Activated gamma-delta T cell treated with Interleukin-2 at 50 U/mL for 16 hours (primary cell): Measurements from ENCODE around the gene KIAA0753.

Experiments used
- DNase-seq: peaks from one replicate; pipeline ENCODE4 v3.0.0-alpha.2; 2020

Gene KIAA0753

DNA sequence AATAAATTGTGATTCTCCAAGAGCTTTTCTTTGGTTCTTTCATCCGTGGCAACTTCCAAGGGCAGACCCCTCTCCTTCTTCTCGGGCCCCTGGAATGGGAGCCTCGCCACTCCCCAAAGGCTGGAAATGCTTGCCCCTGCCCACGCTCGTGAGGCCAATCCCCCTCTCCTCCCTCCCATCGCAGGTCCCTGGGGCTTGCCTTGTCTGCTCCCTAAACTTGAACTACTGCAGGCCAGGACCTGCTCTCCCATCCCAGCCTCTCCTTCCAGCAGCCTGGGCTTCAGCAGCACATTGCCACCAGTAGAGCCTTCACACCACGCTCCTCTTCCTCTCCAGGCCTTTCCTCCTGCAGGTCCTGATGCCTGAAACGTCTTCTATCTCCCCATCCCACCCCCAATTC is 95.2 kb downstream of the KIAA0753 start:
- DNase-seq, result no peak

DNA sequence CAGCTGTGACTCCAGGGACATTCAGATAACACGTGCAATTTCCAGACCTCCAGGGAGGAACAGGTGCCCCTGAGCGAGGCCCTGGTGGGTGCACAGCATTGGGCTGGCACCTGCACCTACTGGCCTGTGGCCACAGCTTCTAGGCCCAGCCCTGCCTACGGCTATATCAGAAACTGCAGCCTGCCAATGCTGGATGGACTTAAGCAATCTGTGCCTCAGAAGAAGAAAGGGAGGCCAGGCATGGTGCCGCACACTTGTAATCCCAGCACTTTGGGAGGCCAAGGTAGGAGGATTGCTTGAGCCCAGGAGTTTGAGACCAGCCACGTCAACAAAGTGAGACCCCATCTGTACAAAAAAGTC is 96.5 kb downstream of the KIAA0753 start:
- DNase-seq, result no peak

DNA sequence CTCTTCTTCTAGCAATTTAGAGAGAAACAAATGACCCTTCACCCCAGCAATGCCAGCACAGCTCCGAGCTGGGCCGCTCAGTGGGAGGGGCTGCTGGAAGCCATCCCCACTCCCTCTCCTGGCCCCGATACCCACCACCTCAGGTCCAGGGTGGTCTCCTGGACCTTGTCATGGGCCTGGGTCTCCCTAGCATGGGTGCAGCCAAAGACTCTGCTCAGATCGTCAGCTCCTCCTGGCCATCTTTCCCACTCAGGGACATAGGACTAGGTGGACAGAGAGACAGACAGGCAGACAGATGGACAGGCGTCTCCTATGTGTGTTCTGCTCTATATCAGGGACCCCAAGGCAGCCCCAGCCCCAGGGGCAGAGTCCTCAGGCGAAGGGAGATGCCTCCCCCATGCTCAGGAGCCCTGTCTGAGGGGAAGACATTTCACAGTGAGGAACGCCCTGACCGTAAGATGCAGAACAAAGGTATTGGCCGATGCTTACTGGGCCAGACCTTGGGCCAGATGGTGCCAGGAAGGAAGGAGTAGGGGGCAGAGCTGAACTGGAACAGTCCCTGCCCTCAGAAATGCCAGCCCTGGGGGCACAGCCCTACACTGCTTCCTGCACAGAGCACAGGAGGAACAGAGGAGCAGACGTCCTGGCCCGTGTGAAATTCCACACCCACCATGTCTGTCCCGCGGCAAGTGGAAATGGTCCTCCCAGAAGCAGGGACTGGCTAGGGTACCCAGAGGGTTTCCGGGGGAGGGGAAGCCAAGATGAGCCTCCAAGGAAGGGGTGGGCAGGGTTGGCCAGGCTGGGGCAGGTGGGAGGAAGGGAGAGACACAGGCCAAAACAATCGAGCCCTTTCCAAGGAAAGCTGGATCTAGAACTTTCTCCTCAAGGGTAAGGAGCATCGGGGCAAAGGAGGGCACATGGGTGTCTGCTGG is 97.2 kb downstream of the KIAA0753 start:
- no peak for DNase-seq

DNA sequence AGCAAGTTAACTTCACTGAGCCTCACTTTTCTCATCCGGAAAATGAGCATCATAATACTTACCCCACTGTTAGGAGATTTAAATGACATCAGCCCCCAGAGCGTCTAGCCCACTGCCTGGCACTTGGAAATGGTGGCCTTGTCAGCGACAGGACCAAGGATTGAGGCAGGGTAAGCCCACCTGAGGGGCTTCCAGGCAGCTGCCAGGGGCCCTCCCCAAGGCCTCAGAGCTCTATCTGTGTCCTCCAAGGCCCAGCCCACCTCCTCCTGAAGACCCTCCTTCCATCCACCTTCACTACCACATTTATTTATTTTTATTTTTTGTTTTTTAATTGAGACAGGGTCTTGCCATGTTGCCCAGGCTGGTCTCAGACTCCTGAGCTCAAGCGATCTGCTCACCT is 97.9 kb downstream of the KIAA0753 start:
- DNase-seq, result no peak

DNA sequence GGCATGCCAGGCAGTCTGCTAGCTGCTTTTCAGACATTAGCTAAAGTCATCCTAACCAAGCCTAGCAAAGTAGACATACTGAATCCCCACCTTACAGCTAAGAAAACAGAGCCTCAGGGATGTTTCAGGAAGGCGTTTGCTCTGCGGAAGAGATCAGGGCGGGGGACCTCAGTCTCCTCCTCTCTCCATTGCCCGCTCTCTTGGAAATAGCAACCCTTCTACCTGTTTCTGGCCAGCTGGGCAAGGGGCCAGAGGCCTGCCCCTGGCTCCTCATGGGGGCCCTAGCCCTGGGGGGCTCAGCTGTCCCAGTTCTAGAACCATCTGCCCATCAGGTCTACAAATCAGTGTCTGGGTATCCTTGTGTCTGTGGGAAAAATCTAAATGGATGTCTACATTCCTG is 98.6 kb downstream of the KIAA0753 start:
- no peak for DNase-seq

DNA sequence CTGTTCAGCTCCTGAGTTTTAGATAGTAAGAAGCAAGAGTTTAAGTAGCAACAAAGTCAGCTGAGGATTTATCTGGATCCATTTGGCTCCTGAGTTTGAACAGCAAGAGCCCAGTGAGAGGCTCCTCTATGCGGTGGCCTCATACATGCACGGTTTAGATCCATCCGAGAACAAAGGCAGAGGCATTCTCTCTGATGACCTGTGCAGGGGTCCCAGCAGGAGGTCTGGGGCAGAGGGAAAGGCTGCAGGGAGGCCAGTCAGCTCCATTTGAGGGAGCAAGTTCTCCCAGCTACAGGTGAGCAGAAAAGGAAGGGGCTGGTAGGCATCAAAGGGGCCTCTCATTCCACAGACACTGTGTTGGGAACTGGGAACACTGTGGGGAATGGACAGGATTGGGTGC is 100.6 kb downstream of the KIAA0753 start:
- no peak for DNase-seq

DNA sequence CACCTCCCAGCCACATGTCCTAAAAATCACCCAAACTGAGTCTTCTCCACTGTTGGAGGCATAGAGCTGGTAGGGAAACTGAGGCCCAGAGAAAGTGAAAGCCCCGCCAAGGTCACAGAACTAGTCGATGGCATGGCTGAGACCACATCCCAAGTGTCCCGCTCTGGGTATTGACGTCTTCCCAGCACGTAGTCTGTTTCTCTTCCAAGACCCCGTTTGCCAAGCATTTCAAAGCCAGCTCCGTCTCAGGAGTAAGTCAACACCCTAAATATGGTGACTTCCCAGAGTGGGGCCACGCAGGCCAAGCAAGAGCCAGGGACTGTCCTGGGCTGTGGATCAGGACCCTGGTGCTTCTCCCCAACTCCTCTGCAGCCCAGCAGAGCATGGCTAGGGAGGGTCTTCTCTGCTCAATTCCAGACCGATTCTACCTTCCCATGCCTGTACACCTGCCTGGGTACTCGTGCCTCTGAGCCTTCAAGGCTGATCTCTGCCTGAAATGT is 103.9 kb downstream of the KIAA0753 start:
- no peak for DNase-seq

DNA sequence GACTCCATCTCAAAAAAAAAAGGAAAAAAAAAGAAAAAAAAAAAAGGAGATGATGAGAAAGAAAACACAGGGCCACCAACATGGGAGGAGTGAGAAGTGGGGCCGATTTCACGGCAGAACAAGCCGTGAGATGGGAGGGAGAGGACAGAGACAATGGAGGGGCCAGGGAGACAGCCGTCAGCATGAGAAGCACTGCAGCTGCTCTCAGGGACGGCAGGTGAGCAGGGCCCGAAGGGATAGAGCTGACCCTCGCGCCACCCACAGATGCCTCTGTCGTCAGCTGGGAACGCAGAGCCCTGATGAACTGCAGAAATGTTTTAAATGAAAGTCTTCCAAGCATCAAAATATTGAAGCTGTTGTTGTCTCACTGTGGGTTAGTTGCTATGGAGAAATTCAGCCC is 104.5 kb downstream of the KIAA0753 start:
- no peak for DNase-seq

DNA sequence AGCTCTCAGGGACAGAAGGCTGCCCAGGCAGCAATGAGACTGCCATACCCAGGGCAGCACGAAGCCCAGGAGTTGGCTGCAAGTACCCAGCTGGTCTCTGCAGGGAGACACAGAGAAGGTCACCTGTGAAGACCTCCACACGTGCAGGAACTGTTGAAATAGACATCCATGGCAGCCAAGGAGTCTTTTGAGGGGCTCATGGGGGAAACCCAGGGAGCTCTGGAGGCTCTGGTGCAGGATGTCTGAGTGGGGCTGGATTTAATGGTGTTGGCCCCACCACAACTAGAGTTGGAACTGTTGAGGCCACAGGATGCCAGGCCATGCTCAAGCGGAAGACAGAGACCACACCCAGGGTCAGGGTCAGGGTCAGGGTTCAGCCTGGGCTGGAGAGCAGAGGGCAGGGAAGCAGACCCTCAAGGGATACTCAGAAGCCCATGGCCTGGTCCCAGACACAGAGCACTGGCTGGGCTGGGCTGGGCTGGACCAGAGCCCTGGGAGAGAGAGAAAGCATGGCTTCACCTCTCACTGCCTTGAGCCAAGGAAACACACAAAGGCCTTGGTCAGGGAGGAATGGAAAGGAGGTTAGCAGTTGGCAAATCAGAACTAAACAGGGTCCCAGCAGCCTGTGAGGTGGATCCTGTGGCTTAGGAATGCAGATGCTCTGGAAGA is 105.5 kb downstream of the KIAA0753 start:
- DNase-seq, result no peak

DNA sequence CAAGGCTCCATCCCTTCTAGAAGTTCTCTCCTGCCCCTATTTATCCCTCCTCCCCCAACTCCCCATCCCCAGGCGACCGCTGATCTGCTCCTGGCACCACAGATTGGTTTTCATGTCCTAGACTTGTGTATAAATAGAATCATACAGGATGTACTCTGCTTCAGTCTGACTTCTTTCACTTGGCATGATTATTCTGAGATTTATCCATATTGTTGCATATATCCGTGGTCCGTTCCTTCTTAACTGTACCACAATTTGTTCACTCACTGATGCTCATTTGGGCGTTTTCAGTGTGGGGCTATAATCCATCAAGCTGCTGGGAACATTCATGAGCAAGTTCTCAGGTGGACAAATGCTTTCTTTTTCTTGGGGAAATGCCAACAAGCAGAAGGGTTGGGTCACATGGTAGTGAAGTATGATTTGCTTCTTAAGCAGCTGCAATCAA is 108.0 kb downstream of the KIAA0753 start:
- DNase-seq, result no peak

DNA sequence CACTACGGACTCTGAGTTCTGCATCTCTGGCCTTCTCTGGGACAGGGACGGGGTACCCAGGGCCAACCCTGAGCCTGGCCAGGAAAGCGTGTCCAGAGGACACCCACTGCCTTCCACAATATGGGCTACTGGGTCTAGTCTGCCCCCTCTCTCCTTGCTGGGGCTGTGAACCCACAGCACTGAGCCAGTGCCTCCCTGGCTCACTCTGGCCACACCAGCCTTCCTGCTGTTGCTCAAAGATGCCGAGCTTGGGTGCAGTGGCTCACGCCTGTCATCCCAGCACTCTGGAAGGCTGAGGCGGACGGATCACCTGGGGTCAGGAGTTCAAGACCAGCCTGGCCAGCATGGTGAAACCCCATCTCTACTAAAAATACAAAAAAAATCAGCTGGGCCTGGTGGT is 108.9 kb downstream of the KIAA0753 start:
- DNase-seq, result no peak

DNA sequence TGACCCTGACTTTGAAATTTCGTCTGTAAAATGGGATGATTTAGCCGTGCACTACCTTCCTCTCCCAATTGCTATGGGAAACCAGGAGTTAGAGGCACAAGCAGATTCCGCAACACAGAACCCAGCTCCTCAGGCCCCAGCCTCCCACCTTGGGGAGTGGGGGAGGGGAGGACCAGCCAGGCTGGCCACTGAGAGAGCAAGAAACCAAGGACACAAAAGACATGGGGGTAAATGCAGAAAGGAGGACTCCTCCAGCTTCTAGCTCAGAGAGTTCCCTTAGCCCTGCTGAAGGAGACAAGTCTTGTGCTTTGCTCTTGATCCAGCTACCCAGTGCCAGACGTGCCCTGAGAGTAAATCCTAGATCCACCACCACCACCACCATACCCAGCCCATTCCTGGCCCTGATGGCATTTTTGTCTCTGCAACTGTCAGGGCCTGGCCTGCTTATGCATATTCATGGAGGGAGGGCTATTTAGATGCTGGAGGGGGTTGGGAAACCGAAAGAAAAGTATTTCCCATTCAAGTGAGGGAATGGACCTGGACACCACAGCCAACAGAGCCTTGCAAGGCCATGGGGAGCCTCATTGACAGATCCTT is 110.1 kb downstream of the KIAA0753 start:
- DNase-seq, result no peak

DNA sequence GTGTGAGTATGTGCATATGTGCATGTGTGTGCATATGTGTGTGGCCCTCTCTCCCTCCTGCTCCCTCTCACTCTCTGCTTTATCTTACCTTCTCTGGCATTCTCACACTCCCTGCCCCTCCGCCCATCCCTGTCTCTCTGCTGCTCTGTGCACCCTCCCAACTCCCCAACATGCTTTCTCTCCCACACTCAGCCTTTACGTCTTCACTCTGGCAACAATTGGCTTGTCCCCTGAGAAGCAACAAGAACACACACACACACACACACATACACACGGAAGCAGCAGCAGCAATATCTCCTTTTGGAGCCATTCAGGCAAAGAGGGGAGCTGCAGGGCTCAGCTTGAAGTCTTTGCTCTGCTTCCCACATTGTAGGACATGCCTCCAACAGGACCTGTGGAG is 112.0 kb downstream of the KIAA0753 start:
- DNase-seq, result no peak
